Endothelial cell of umbilical vein (primary cell): ENCODE results near the gene BCL2L14. TPM values are rescaled to one million over a fixed set of nuclear protein-coding genes. Genes with fewer than 3 reads are reported as not detected.

Experiments
- BruUV-seq: library from RNA; stranded (reverse); fragments of 400-500 nt; replicated peaks from 2 replicates; lab custom pipeline; 2021; lab: Mats Ljungman, UMichigan
- CTCF ChIA-PET: fragments of 300-600, 350-600 bp; sonication (Branson Sonifier 250); formaldehyde crosslinking; loops from one replicate; lab custom pipeline; 2021; ENCODE audit warnings: antibody characterized with exemption, inconsistent platforms; lab: Charles Lee
- POLR2A ChIA-PET: fragments of 300-600, 350-600 bp; sonication (Branson Sonifier 250); formaldehyde crosslinking; loops from one replicate; lab custom pipeline; 2021; ENCODE audit warnings: antibody characterized with exemption, inconsistent platforms; lab: Charles Lee
- DNase-seq: peaks from one replicate; pipeline ENCODE4 v3.0.0-alpha.2; 2011; ENCODE audit warnings: low read depth, low spot score
- FAIRE-seq: peaks from 2 replicates; lab custom pipeline; 2011; peaks lifted over from hg19 to GRCh38; lab: Jason Lieb, UNC
- H2AFZ ChIP-seq: 2 replicates; pipeline ENCODE4 v1.6.0; 2012; ENCODE audit warnings: low read depth, low read length, control low read depth, inconsistent platforms
- H3K27ac ChIP-seq: 2 replicates; pipeline ENCODE4 v1.5.1; 2011; ENCODE audit warnings: low read depth, mild to moderate bottlenecking, control low read depth, low read length, moderate library complexity; ENCODE audit not compliant: insufficient read depth
- H3K27me3 ChIP-seq, 2 experiments: 2 replicates each; pipeline versions ENCODE4 v1.6.0 to v1.6.1; 2011; ENCODE audit warnings: low read length in 2 of 2, mixed read lengths in 1 of 2; ENCODE audit not compliant: control insufficient read depth in 2 of 2, insufficient read depth in 2 of 2
- H3K36me3 ChIP-seq, 2 experiments: 2 replicates in 1 of 2; 3 replicates in 1 of 2; pipeline ENCODE4 v1.5.1; 2011; ENCODE audit warnings: low read length in 2 of 2, mild to moderate bottlenecking in 1 of 2, moderate library complexity in 1 of 2; ENCODE audit not compliant: control insufficient read depth in 2 of 2, insufficient read depth in 2 of 2; ENCODE audit errors: extremely low read depth in 1 of 2
- H3K4me1 ChIP-seq: 3 replicates; pipeline ENCODE4 v1.5.1; 2011; ENCODE audit warnings: mild to moderate bottlenecking, low read length; ENCODE audit not compliant: control insufficient read depth, insufficient read depth; ENCODE audit errors: extremely low read depth
- H3K4me2 ChIP-seq: 2 replicates; pipeline ENCODE4 v1.6.1; 2011; ENCODE audit warnings: low read length, control low read depth, mixed read lengths; ENCODE audit not compliant: insufficient read depth
- H3K4me3 ChIP-seq, 3 experiments: fragments of 200-600 bp in 1 of 3; sonication (generic), shearing (Covaris generic) in 1 of 3; replicated peaks in 1 of 3; 2 replicates each; pipeline ENCODE4 v1.5.1; 2011 to 2016; ENCODE audit warnings: control low read depth in 3 of 3, low read length in 3 of 3, mild to moderate bottlenecking in 2 of 3, inconsistent platforms in 1 of 3, low read depth in 1 of 3, moderate library complexity in 1 of 3; ENCODE audit not compliant: insufficient read depth in 1 of 3
- H3K79me2 ChIP-seq: 2 replicates; pipeline ENCODE4 v1.6.0; 2012; ENCODE audit warnings: low read length, inconsistent platforms; ENCODE audit not compliant: control insufficient read depth, insufficient read depth
- H3K9ac ChIP-seq: replicated peaks from 2 replicates; pipeline ENCODE3; 2011; ENCODE audit warnings: low read length, control low read depth; ENCODE audit not compliant: insufficient read depth; ENCODE audit errors: extremely low read depth
- H3K9me1 ChIP-seq: replicated peaks from 3 replicates; pipeline ENCODE4 v1.6.0; 2011; ENCODE audit warnings: mild to moderate bottlenecking, low read length; ENCODE audit not compliant: control insufficient read depth, insufficient read depth; ENCODE audit errors: extremely low read depth
- H3K9me3 ChIP-seq: replicated peaks from 2 replicates; pipeline ENCODE4 v1.5.1; 2012; ENCODE audit warnings: low read length, inconsistent platforms; ENCODE audit not compliant: control insufficient read depth, insufficient read depth
- H4K20me1 ChIP-seq: replicated peaks from 2 replicates; pipeline ENCODE3; 2011; ENCODE audit warnings: mild to moderate bottlenecking, low read length; ENCODE audit not compliant: control insufficient read depth, insufficient read depth; ENCODE audit errors: extremely low read depth
- EZH2 ChIP-seq: IDR thresholded peaks from 2 replicates; pipeline ENCODE4 v1.6.1; 2012; ENCODE audit warnings: borderline replicate concordance, low read depth, mild to moderate bottlenecking, moderate library complexity, low read length, inconsistent platforms; ENCODE audit not compliant: severe bottlenecking
- FOS ChIP-seq: IDR thresholded peaks from 2 replicates; pipeline ENCODE4 v1.6.1; 2011; ENCODE audit warnings: mild to moderate bottlenecking, low read length, moderate library complexity, borderline replicate concordance; ENCODE audit not compliant: insufficient read depth
- GATA2 ChIP-seq: IDR thresholded peaks from 2 replicates; pipeline ENCODE4 v1.7.0; 2011; ENCODE audit warnings: low read depth, mild to moderate bottlenecking, moderate library complexity, mixed read lengths, low read length; ENCODE audit not compliant: insufficient read length, insufficient read depth
- JUN ChIP-seq: IDR thresholded peaks from 2 replicates; pipeline ENCODE4 v1.6.1; 2011; ENCODE audit warnings: borderline replicate concordance, low read depth; ENCODE audit not compliant: insufficient read length, insufficient read depth
- MYC ChIP-seq: IDR thresholded peaks from one replicate; pipeline ENCODE4 v1.6.1; 2011; ENCODE audit warnings: mild to moderate bottlenecking, low read depth, low read length
- POLR2A ChIP-seq: IDR thresholded peaks from 2 replicates; pipeline ENCODE4 v1.6.1; 2012; ENCODE audit warnings: low read depth, mild to moderate bottlenecking, control low read depth, low read length
- POLR2AphosphoS5 ChIP-seq: IDR thresholded peaks from 2 replicates; pipeline ENCODE4 v1.6.1; 2012; ENCODE audit warnings: low read depth, mild to moderate bottlenecking, control low read depth, low read length, moderate library complexity; ENCODE audit not compliant: insufficient read depth
- dilution Hi-C: fragments of 300-500 bp; cut with MboI; formaldehyde crosslinking; loops from one replicate; pipeline ENCODE4 v1.15.0; 2019; ENCODE audit warnings: low sequenced_read_pairs; ENCODE audit not compliant: extremely low pct_ligation_motif_present
- intact Hi-C: fragments of 100-400 bp; cut with micrococcal nuclease; formaldehyde crosslinking; loops from one replicate; pipeline ENCODE4 v1.10.0; 2022
- polyA plus RNA-seq, 4 experiments: library from polyadenylated mRNA; depleted of rRNA in 3 of 4; stranded (reverse) in 3 of 4; unstranded in 1 of 4; fragments of >200 nt; gene quantifications; 2 replicates each; pipeline versions ENCODE4 v1.2.1 to v1.2.3, GENCODE V29; 2011 to 2012; ENCODE audit warnings: missing spikeins in 1 of 4
- total RNA-seq: library from RNA; stranded (reverse); gene quantifications from 2 replicates; pipeline ENCODE4 v1.2.3, GENCODE V29; 2021
- TF ChIP-seq, protein P1 (sequence below), 2 donors: IDR thresholded peaks; 1 replicate in 1 of 2; 2 replicates in 1 of 2; pipeline ENCODE4 v1.5.1; 2011; ENCODE audit warnings: low read length in 2 of 2, mild to moderate bottlenecking in 2 of 2, moderate library complexity in 2 of 2, control low read depth in 1 of 2, inconsistent platforms in 1 of 2, low read depth in 1 of 2; ENCODE audit not compliant: insufficient read depth in 1 of 2; ENCODE audit errors: extremely low read depth in 1 of 2
- TF ChIP-seq, protein P2 (sequence below): IDR thresholded peaks from 2 replicates; pipeline ENCODE4 v1.6.1; 2011; ENCODE audit not compliant: insufficient read depth, insufficient read length

Gene BCL2L14
- total and polyA plus RNA-seq, 2 donors (not counting 3 experiments of a cell fraction or from before 2014, with no cell fraction given), result not detected

DNA sequence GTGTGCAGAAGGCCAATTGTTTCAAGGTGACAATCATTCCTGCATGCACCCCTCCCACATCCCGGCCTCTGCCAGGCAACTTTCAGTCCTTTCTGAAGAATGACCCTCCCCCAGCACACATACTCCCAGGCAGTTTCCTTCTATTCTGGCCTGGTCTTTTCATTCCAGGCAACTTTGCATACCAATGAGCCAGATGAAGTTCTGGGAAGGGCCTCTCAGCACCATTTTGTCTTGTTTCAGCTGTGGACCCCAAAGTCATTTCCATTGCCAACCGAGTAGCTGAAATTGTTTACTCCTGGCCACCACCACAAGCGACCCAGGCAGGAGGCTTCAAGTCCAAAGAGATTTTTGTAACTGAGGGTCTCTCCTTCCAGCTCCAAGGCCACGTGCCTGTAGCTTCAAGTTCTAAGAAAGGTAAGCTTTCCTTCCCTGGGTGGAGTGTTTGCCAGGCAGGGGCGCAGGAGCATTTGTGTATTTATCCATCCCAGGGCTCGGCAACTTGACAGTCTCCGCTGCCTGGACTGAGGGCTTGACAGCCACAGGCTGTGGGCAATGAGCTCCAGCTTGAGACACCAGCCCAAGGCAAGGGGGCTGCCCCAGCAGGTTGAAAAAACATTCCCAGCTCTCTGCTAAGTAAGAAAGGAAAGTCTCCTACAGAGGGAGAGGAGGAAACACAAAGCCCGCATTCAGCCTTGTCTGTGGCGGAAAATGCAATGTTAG, 16.4 kb downstream of the BCL2L14 start:
- ChIA-PET POLR2A (interaction anchor here (1.0 kb wide), 1 partner anchor 109 kb away, joined by 4 read pairs; no protein-coding TSS in a partner anchor), CTCF (interaction anchor here (1.4 kb wide), 1 partner anchor 240 kb away, joined by 5 read pairs; no protein-coding TSS in a partner anchor)
- Histone ChIP-seq H3K79me2 (no peaks in the 10 kb centered on the region), H3K4me2 (no peak overlapping the region), H3K27ac (no peak overlapping the region), H3K27me3 (no peaks in the 10 kb centered on the region), H2AFZ (no peak overlapping the region), H3K4me3 (no peak overlapping the region), H4K20me1 (no peaks in the 10 kb centered on the region), H3K36me3 (no peaks in the 10 kb centered on the region), H3K9me1 (no peaks in the 10 kb centered on the region), H3K9ac (no peak overlapping the region), H3K4me1 (peaks cover 2% of the 10 kb centered on the region), H3K9me3 (no peaks in the 10 kb centered on the region)
- TF ChIP-seq EZH2 (no peak), JUN (no peak)
- FAIRE-seq (no peak), DNase-seq (no peak)
- dilution Hi-C loops, result loop anchor here (25.0 kb wide), 1 partner anchor 250 kb away; no protein-coding TSS in a partner anchor
- intact Hi-C loops, result no loop called here
- BruUV-seq, result no TSS peak

DNA sequence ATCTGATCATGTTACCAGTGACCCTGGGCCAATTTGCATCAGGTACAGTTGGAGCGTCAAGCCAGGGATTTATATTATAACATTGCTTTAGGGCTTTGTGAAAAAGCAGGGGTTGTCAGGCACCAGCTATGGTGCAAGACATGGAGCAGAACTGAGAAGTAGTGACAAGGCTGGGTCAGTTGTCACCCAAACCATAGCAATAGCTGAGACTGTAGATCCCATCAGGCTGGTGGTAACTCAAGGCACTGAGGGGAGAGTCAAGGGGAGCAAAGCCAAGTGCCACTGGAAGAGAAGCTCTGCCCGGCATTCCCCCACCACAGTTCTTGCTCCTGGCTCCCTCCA, 16.9 kb downstream of the BCL2L14 start:
- ChIA-PET POLR2A (no interaction called here), CTCF (interaction anchor here (1.4 kb wide), 1 partner anchor 240 kb away, joined by 5 read pairs; no protein-coding TSS in a partner anchor)
- no TSS peak for BruUV-seq
- Histone ChIP-seq H3K79me2 (no peaks in the 10 kb centered on the region), H3K4me1 (no peaks in the 10 kb centered on the region), H3K4me3 (no peak overlapping the region), H3K4me2 (no peak overlapping the region), H2AFZ (no peak overlapping the region), H3K27ac (no peak overlapping the region), H3K36me3 (no peaks in the 10 kb centered on the region), H3K9me1 (no peaks in the 10 kb centered on the region), H4K20me1 (no peaks in the 10 kb centered on the region), H3K9me3 (no peaks in the 10 kb centered on the region), H3K9ac (no peak overlapping the region), H3K27me3 (no peaks in the 10 kb centered on the region)
- dilution Hi-C loops (loop anchor here (25.0 kb wide), 1 partner anchor 250 kb away; no protein-coding TSS in a partner anchor), intact Hi-C loops (no loop called here)
- no peak for TF ChIP-seq MYC
- TF ChIP-seq GATA2, result no peak
- TF ChIP-seq POLR2AphosphoS5, result no peak
- no peak for TF ChIP-seq EZH2
- TF ChIP-seq, protein P1, sequence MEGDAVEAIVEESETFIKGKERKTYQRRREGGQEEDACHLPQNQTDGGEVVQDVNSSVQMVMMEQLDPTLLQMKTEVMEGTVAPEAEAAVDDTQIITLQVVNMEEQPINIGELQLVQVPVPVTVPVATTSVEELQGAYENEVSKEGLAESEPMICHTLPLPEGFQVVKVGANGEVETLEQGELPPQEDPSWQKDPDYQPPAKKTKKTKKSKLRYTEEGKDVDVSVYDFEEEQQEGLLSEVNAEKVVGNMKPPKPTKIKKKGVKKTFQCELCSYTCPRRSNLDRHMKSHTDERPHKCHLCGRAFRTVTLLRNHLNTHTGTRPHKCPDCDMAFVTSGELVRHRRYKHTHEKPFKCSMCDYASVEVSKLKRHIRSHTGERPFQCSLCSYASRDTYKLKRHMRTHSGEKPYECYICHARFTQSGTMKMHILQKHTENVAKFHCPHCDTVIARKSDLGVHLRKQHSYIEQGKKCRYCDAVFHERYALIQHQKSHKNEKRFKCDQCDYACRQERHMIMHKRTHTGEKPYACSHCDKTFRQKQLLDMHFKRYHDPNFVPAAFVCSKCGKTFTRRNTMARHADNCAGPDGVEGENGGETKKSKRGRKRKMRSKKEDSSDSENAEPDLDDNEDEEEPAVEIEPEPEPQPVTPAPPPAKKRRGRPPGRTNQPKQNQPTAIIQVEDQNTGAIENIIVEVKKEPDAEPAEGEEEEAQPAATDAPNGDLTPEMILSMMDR (IDR thresholded peaks at IDR 0.05; ENCODE audit: extremely low read depth in 1 of 2, insufficient read depth in 1 of 2, low read depth in 1 of 2, low read length in 2 of 2), result no peak
- TF ChIP-seq FOS, result no peak
- TF ChIP-seq POLR2A, result no peak
- TF ChIP-seq JUN, result no peak
- TF ChIP-seq, protein P2, sequence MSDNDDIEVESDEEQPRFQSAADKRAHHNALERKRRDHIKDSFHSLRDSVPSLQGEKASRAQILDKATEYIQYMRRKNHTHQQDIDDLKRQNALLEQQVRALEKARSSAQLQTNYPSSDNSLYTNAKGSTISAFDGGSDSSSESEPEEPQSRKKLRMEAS, result no peak
- DNase-seq (no peak), FAIRE-seq (no peak)
